BE2C (cell line): ENCODE measurements around the gene DGUOK.
"Not testable (repeated sequence)": the region's sequence is repeated elsewhere in the genome, so short reads cannot be mapped to it uniquely, and the experiment has no call there.

Experiments
- DNase-seq: peaks from one replicate; pipeline ENCODE4 v3.0.0-alpha.2; 2020
- H3K27me3 ChIP-seq: fragments of 250-450 bp; sonication (Bioruptor Pico); 2 replicates; pipeline ENCODE4 v1.5.1; 2020; ENCODE audit warnings: mild to moderate bottlenecking
- H3K36me3 ChIP-seq: fragments of 250-450 bp; sonication (Bioruptor Pico); 2 replicates; pipeline ENCODE4 v1.5.1; 2020; ENCODE audit warnings: mild to moderate bottlenecking
- H3K4me1 ChIP-seq: fragments of 250-450 bp; sonication (Bioruptor Pico); 2 replicates; pipeline ENCODE4 v1.5.1; 2020
- H3K4me3 ChIP-seq: 2 replicates; pipeline ENCODE4 v1.5.1; 2011; ENCODE audit warnings: low read depth, low read length
- H3K9me3 ChIP-seq: fragments of 250-450 bp; sonication (Bioruptor Pico); 2 replicates; pipeline ENCODE4 v1.5.1; 2020
- TF ChIP-seq, protein P1 (sequence below): IDR thresholded peaks from 2 replicates; pipeline ENCODE4 v1.5.1; 2012; ENCODE audit warnings: mild to moderate bottlenecking, low read depth, low read length

The DGUOK gene

DNA sequence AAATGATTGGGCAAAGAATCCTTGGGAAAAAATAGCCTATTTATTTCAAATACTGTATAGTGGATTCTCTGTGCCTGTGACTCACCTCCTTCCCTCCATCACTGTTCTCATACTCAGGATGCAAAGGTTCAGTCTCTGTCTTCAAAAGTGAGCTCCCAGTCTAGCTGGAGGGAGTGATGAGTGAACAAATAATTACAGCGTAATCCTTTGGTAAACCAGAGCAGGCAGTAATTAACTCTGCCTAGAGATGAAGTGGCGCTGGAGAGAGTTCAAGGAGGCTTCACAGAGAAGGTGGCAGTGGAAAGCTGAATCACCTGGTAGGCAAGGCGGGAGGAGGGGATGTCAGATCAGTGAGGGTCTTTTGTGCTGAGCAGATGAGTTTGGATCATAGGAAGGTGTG is 6.5 kb downstream of the DGUOK start:
- H3K9me3 ChIP-seq: no peaks in the 10 kb centered on the region
- no peaks in the 10 kb centered on the region for H3K27me3 ChIP-seq
- DNase-seq: no peak
- no peak overlapping the region for H3K4me3 ChIP-seq
- H3K36me3 ChIP-seq: no peaks in the 10 kb centered on the region
- TF ChIP-seq, protein P1, sequence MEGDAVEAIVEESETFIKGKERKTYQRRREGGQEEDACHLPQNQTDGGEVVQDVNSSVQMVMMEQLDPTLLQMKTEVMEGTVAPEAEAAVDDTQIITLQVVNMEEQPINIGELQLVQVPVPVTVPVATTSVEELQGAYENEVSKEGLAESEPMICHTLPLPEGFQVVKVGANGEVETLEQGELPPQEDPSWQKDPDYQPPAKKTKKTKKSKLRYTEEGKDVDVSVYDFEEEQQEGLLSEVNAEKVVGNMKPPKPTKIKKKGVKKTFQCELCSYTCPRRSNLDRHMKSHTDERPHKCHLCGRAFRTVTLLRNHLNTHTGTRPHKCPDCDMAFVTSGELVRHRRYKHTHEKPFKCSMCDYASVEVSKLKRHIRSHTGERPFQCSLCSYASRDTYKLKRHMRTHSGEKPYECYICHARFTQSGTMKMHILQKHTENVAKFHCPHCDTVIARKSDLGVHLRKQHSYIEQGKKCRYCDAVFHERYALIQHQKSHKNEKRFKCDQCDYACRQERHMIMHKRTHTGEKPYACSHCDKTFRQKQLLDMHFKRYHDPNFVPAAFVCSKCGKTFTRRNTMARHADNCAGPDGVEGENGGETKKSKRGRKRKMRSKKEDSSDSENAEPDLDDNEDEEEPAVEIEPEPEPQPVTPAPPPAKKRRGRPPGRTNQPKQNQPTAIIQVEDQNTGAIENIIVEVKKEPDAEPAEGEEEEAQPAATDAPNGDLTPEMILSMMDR: no peak
- H3K4me1 ChIP-seq: peaks cover 2% of the 10 kb centered on the region; the same call in 1 of the 2 replicates

DNA sequence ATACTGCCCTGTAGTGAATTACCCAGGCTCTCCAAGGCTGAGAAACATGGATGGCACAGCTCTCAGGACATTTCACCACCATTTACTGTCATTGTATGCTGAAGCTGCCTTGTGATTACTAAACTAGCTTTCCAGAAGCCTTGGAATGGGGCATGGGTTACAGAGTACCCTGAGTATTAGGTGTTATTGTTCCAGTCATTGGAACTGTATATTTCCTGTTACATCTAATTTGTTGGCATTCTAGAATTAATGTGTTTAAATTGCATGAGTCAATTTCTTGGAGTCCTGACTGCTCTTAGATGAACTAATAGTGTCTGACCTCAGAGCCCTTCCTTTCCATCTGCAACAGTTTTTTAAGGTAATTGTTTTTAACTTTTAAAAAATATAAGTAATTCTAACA is 9.0 kb downstream of the DGUOK start:
- Histone ChIP-seq H3K4me1 (peaks cover 6% of the 10 kb centered on the region; the same call in 1 of the 2 replicates), H3K9me3 (no peaks in the 10 kb centered on the region), H3K36me3 (no peaks in the 10 kb centered on the region), H3K27me3 (no peaks in the 10 kb centered on the region), H3K4me3 (no peak overlapping the region)
- TF ChIP-seq, protein P1: no peak
- DNase-seq: no peak

DNA sequence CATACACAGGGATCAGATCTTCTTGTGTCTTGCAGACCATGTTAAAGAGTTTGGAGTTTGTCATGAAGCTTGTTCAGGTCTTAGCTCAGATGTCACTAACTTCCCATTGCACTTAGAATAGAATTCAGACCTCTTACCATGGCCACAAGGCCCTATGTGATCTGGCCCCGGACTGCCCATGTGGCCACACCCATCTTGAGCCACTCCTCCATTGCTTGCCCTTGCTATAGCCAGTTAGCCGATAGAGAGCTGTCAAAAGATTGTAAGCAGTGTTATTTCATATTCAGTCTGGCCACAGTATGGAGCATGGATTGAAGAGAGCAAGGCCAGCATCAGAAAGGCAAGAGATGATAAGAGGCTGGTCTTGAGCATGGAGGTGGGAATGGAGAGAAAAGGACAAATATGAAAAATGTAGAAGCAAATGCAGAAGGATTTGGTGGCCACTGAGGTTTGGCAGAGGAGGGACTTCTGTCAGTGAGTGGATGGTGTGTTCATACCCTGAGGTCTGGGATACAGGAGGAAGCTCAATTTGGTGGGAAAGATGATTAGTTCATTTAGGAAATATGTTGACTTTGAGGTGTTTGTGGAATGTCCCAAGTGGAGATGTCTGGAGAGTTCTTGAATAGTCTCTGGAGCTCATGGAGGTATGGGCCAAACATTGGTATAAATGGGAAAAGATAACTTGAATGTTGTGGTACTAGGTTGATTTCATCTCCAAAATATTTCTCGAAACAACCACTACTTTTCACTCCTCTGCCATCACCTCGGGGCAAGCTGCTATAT is 10.6 kb downstream of the DGUOK start:
- H3K9me3 ChIP-seq: no peaks in the 10 kb centered on the region
- DNase-seq: no peak
- H3K4me3 ChIP-seq: no peak overlapping the region
- TF ChIP-seq, protein P1: no peak
- peaks cover 6% of the 10 kb centered on the region; the same call in 1 of the 2 replicates for H3K4me1 ChIP-seq
- no peaks in the 10 kb centered on the region for H3K36me3 ChIP-seq
- H3K27me3 ChIP-seq: no peaks in the 10 kb centered on the region

DNA sequence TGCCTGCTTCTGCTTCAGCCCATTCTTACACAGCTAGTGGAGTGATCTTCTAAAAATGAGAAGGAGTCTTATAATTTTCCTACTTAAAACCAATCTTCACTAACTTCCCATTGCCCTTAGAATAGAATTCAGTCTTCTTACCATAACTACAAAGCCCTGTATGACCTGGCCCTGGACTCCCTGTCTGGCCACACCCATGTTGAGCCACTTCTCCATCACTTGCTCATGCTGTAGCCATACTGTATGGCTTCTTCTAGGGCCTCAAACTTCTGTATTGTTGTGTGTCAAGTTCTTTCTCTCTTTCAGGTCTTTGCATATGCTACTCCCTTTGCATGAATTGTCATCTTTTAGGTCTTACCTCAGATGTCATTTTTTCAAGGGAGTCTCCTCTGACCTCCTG is 11.2 kb downstream of the DGUOK start:
- no peak for DNase-seq
- Histone ChIP-seq H3K36me3 (no peaks in the 10 kb centered on the region), H3K27me3 (no peaks in the 10 kb centered on the region), H3K4me1 (peaks cover 6% of the 10 kb centered on the region; the same call in 1 of the 2 replicates), H3K9me3 (no peaks in the 10 kb centered on the region), H3K4me3 (no peak overlapping the region)
- TF ChIP-seq, protein P1: no peak

DNA sequence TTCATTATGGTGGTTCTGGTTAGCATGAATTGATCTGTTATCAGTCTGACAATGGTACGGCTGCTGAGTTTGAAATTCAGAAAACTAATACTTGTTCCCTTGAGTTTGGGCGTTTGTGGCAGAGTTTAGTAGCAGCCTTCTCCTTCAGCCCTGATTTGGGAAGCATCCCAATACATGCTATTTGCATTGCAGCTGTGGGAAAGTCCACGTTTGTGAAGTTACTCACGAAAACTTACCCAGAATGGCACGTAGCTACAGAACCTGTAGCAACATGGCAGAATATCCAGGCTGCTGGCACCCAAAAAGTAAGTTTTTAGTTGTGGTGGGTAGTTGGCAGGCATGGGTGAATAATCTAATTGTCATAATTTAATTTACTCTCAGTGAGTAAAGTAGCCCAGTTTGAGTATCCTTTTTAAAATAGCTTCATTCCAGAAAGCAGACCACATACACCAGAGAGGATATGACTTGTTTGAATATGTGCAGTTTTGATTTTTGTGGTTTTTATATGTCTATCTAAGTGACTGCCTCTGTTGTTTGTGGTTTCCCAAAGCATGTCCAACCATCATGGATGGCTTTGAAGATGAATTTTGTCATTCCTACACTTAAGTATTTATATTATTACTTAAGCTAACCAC is 12.2 kb downstream of the DGUOK start:
- Histone ChIP-seq H3K27me3 (no peaks in the 10 kb centered on the region), H3K4me3 (no peak overlapping the region), H3K4me1 (peaks cover 6% of the 10 kb centered on the region; the same call in 1 of the 2 replicates), H3K9me3 (no peaks in the 10 kb centered on the region), H3K36me3 (no peaks in the 10 kb centered on the region)
- TF ChIP-seq, protein P1: no peak
- DNase-seq: no peak

DNA sequence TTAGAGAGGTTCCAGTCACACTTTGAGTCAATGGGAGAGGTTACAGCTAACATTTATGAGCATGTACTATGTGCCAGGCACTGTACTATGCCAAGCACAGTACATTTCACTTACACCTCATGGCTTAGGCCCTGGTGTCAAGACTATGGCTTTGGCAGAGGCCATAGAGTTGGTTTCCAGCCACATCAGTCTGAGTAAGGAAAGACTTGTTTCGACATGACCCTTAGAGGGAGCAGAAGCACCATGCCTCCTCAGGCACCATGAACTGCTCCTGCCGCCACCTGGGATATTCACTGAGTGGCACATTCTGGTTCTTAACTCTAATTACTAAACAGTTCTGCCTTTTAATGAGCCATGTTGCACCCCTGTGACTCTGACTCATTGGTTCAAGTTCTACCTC is 12.7 kb downstream of the DGUOK start:
- peaks cover 6% of the 10 kb centered on the region; the same call in 1 of the 2 replicates for H3K4me1 ChIP-seq
- H3K36me3 ChIP-seq: no peaks in the 10 kb centered on the region
- TF ChIP-seq, protein P1: no peak
- H3K9me3 ChIP-seq: no peaks in the 10 kb centered on the region
- DNase-seq: no peak
- no peak overlapping the region for H3K4me3 ChIP-seq
- H3K27me3 ChIP-seq: no peaks in the 10 kb centered on the region

DNA sequence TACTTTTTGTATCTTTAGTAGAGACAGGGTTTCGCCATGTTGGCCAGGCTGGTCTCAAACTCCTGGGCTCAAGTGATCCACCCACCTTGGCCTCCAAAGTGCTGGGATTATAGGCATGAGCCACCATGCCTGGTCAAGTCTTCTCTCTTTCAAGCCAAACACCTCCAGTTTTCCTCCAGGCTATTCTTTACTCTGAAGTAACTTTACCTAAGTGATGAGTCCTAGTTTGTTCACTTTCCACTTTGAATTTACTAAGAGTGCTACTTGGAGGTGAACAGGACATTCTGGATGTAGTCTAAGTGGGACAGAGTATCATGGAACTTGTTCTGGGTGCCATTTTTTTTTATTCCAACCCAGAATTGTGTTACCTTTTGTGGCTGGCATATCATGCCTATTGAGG is 13.4 kb downstream of the DGUOK start:
- not testable (repeated sequence) for H3K9me3 ChIP-seq, H3K4me3 ChIP-seq, H3K36me3 ChIP-seq, H3K27me3 ChIP-seq, H3K4me1 ChIP-seq, DNase-seq
